Measurements from ENCODE around the gene MROH2A. TPM values are rescaled to one million over a fixed set of nuclear protein-coding genes. Genes with fewer than 3 reads are reported as not detected.

The MROH2A gene
- polyA plus RNA-seq, 1 experiment: not detected

DNA sequence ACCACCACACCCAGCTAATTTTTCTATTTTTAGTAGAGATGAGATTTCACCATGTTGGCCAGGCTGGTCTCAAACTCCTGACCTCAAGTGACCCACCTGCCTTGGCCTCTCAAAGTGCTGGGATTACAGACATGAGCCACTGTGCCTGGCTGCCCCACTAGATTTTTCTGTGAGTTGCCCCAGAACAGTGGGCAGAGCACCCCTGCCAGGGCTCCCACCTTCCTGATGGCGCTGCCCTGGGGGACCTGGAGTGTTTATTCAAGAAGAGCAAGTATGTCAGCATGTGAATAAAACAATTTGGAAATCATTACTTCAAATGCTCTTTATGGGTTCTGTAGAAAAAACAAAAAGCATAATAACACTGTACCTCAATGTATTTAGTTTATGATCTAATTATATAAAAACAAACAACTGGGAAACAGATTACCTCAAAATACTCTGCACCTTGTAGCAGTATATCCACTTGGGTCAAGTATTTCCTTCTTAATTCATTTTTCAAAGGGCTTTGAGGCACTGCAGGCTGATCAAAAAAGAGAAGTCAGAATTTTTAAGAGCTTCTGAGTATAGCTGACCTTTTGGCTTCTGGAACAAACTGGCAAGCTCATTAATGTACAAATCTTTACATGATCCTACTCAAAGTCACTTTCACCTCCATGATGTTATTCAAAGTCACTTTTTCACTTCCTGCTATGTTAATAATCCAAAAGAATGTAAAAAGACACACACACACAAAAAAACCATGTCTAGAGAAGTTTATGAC is 67.4 kb downstream of the MROH2A start:
- Histone ChIP-seq H3K36me3 (ENCODE audit: control insufficient read depth, insufficient read depth, low read length) (peaks cover 2% of the 10 kb centered on the region), H3K27me3 (ENCODE audit: control insufficient read depth, insufficient read depth, low read length) (no peaks in the 10 kb centered on the region), H3K4me3 (ENCODE audit: low read depth, low read length) (no peak overlapping the region)
- ChIA-PET POLR2A (no interaction called here), CTCF (no interaction called here)
- no peak for DNase-seq (ENCODE audit: low read depth)
- TF ChIP-seq, protein P1, sequence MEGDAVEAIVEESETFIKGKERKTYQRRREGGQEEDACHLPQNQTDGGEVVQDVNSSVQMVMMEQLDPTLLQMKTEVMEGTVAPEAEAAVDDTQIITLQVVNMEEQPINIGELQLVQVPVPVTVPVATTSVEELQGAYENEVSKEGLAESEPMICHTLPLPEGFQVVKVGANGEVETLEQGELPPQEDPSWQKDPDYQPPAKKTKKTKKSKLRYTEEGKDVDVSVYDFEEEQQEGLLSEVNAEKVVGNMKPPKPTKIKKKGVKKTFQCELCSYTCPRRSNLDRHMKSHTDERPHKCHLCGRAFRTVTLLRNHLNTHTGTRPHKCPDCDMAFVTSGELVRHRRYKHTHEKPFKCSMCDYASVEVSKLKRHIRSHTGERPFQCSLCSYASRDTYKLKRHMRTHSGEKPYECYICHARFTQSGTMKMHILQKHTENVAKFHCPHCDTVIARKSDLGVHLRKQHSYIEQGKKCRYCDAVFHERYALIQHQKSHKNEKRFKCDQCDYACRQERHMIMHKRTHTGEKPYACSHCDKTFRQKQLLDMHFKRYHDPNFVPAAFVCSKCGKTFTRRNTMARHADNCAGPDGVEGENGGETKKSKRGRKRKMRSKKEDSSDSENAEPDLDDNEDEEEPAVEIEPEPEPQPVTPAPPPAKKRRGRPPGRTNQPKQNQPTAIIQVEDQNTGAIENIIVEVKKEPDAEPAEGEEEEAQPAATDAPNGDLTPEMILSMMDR (IDR thresholded peaks at IDR 0.05; ENCODE audit: insufficient read depth, low read depth, low read length): no peak

DNA sequence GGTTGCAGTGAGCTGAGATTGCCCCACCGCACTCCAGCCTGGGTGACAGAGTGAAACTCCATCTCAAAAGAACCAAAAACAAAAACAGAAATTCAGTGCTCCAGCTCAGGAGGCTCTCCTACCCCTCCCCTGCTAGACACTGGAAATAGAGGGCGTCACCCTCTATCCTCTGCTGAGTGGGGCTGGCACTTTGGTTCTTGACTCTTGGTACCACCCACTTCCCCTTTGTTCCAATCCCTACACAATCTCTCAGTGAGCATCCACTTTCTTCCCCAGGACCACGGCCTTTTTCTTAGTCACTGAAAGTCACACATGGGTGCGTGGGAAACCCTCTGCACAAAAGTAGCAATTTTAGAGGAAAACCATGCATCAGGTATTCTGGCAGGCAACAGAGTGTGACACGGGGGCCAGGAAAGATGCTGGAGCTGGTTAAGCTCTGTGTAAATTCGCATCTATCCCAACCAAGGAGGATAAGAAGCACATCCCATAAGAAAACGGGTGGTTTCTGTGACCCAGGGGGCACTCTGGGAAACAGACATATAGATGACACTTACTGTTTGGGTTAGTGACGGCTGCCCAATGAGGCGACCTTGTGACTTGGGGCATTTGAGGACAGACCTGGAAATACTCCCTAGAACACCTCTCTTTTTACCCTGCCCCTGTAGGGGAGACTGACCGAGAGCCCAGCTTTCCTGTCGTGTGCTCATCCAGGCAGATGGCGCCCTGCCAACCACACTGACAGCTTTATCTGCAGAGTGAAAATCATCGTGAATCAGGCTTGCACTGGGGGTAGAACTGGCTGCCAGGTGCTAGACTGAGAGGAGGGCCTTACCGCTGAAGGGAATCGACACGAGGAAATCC is 68.5 kb downstream of the MROH2A start:
- POLR2A ChIA-PET: no interaction called here
- Histone ChIP-seq H3K36me3 (ENCODE audit: control insufficient read depth, insufficient read depth, low read length) (peaks cover 2% of the 10 kb centered on the region), H3K27me3 (ENCODE audit: control insufficient read depth, insufficient read depth, low read length) (no peaks in the 10 kb centered on the region), H3K4me3 (ENCODE audit: low read depth, low read length) (no peak overlapping the region)
- TF ChIP-seq, protein P1 (IDR thresholded peaks at IDR 0.05; ENCODE audit: insufficient read depth, low read depth, low read length): no peak
- CTCF ChIA-PET: no interaction called here
- DNase-seq (ENCODE audit: low read depth): no peak

DNA sequence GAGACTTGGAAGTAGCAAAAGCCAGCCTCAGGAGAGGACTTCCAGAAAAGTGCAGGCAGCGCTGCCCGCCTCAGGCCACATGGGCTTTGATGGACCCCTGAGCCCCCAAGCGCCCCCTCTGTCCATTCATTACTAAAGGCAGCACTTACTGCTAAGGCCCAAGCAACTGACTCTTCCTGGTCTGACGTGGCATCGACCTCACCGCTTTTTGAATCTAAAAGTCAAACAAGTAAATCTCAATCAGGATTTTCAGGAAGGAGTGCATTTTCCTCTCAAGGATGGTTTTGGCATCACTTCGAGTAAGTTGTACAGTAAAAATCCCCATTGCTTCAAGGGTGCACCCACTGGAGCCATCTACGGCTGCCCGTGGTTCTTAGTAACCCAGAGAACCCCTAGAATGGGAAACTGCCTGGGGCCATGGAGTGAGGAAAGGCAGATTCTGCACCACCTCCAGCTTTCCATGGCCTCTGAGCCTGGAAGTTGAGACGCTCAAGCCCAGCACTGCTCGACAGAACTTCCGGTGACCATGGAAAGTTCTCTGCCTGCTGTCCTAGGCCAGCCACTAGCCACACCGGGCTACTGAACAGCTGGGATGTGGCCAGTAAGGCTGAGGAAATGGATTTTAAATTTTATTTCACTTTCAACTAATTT is 69.2 kb downstream of the MROH2A start:
- no peak for DNase-seq (ENCODE audit: low read depth)
- Histone ChIP-seq H3K36me3 (ENCODE audit: control insufficient read depth, insufficient read depth, low read length) (peaks cover 2% of the 10 kb centered on the region), H3K27me3 (ENCODE audit: control insufficient read depth, insufficient read depth, low read length) (no peaks in the 10 kb centered on the region), H3K4me3 (ENCODE audit: low read depth, low read length) (no peak overlapping the region)
- POLR2A ChIA-PET: no interaction called here
- TF ChIP-seq, protein P1 (IDR thresholded peaks at IDR 0.05; ENCODE audit: insufficient read depth, low read depth, low read length): no peak
- CTCF ChIA-PET: no interaction called here

DNA sequence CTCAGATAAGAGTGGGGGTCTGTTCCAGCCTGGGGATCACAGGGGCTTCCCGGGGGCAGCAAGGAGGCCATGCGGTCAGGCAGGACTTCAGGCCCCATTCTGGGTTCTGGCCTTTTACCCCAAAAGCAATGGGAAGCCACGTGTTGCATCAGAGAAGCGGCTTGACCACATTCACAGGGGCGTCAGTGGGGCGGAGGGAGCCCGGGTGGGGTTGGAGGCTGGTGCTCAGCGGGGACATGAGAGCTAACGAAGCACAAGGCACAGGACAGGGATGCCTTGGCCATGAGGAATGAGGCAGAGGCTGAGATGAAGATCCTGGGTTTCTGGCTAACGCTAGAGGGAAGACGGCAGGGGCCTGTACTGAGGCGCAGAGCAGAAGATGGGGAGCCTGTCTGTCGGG is 70.1 kb downstream of the MROH2A start:
- Histone ChIP-seq H3K27me3 (ENCODE audit: control insufficient read depth, insufficient read depth, low read length) (no peaks in the 10 kb centered on the region), H3K36me3 (ENCODE audit: control insufficient read depth, insufficient read depth, low read length) (peaks cover 2% of the 10 kb centered on the region), H3K4me3 (ENCODE audit: low read depth, low read length) (no peak overlapping the region)
- POLR2A ChIA-PET: no interaction called here
- TF ChIP-seq, protein P1 (IDR thresholded peaks at IDR 0.05; ENCODE audit: insufficient read depth, low read depth, low read length): no peak
- no peak for DNase-seq (ENCODE audit: low read depth)
- CTCF ChIA-PET: no interaction called here

All from BJ (cell line).